Measurements from ENCODE around the gene BIRC6. TPM values are rescaled to one million over a fixed set of nuclear protein-coding genes. Genes with fewer than 3 reads are reported as not detected.

Gene BIRC6
- total and polyA plus RNA-seq, 8 donors: 71.6 to 94.6 (median 80.9) TPM

DNA sequence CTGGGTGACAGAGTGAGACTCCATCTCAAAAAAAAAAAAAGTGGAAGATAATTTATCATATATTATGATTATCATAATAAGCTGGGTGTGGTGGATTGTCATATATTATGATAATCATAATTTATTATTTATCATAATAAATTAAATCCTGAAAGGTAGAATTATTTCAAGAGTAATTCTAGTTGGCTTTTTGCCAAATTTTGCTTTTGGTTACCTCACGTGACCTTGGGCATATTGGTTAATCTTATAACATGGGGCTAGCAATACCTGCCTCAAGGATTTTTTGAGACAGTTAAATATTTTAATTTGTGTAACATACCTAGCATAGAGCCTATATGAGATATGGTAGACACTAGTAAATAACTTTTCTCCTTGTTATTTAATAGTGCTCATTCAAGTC lies 159.7 kb downstream of the BIRC6 start:
- Histone ChIP-seq H3K36me3 (peaks cover 0 to 87% of the 10 kb centered on the region in 2 donors), H3K4me1 (no peaks in the 10 kb centered on the region), H3K4me3 (no peak overlapping the region), H3K27ac (no peak overlapping the region), H3K27me3 (no peaks in the 10 kb centered on the region), H3K9me3 (no peaks in the 10 kb centered on the region)
- intact Hi-C loops (cut with DNase I): no loop called here
- TF ChIP-seq, protein P1, sequence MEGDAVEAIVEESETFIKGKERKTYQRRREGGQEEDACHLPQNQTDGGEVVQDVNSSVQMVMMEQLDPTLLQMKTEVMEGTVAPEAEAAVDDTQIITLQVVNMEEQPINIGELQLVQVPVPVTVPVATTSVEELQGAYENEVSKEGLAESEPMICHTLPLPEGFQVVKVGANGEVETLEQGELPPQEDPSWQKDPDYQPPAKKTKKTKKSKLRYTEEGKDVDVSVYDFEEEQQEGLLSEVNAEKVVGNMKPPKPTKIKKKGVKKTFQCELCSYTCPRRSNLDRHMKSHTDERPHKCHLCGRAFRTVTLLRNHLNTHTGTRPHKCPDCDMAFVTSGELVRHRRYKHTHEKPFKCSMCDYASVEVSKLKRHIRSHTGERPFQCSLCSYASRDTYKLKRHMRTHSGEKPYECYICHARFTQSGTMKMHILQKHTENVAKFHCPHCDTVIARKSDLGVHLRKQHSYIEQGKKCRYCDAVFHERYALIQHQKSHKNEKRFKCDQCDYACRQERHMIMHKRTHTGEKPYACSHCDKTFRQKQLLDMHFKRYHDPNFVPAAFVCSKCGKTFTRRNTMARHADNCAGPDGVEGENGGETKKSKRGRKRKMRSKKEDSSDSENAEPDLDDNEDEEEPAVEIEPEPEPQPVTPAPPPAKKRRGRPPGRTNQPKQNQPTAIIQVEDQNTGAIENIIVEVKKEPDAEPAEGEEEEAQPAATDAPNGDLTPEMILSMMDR (IDR thresholded peaks at IDR 0.05): no peak
- no peak for ATAC-seq
- peak in 1 of 4 donors; percentile 1 for DNase-seq

DNA sequence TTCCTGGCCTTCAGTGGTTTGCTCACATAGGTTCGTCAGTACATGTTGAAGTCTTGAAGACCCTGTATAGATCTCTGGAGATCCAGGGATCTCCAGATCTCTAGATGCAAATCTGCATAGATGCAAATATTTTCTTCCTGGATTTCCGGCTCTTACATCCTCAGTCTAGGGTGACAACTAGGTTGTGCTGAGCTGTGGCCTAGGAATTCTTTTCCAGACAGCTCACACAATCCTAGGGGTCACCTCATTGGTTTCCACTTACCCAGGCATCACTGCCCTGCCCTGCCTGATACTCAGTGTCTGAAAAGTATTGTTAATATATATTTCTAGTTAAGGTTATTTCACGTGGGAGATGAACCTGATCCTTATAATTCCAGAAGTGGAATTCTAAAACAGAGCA lies 165.9 kb downstream of the BIRC6 start:
- Histone ChIP-seq H3K27me3 (no peaks in the 10 kb centered on the region), H3K4me1 (no peaks in the 10 kb centered on the region), H3K4me3 (no peak overlapping the region), H3K36me3 (peaks cover 0 to 71% of the 10 kb centered on the region in 2 donors), H3K9me3 (no peaks in the 10 kb centered on the region), H3K27ac (no peak overlapping the region)
- intact Hi-C loops (cut with DNase I): no loop called here
- TF ChIP-seq, protein P1 (IDR thresholded peaks at IDR 0.05): no peak
- ATAC-seq (no peak), DNase-seq (no peak)

DNA sequence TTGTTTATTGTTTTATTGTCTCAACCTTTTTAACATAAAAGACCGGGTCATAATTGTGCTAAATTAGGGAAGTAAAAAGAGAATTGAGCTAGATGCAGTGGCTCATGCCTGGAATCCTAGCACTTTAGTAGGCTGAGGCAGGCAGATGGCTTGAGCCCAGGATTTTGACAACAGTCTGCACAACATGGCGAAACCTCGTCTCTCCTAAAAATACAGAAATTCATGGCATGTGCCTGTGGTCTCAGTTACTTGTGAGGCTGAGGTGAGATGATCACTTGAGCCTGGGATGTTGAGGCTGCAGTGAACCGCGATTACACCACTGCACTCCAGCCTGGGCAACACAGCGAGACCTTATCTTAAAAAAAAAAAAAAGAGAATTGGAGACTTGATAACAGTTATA lies 166.9 kb downstream of the BIRC6 start:
- Histone ChIP-seq H3K27me3 (no peaks in the 10 kb centered on the region), H3K27ac (no peak overlapping the region), H3K4me3 (no peak overlapping the region), H3K4me1 (no peaks in the 10 kb centered on the region), H3K9me3 (no peaks in the 10 kb centered on the region), H3K36me3 (peaks cover 0 to 71% of the 10 kb centered on the region in 2 donors)
- ATAC-seq (no peak), DNase-seq (no peak)
- intact Hi-C loops (cut with DNase I): no loop called here
- TF ChIP-seq, protein P1 (IDR thresholded peaks at IDR 0.05): no peak

DNA sequence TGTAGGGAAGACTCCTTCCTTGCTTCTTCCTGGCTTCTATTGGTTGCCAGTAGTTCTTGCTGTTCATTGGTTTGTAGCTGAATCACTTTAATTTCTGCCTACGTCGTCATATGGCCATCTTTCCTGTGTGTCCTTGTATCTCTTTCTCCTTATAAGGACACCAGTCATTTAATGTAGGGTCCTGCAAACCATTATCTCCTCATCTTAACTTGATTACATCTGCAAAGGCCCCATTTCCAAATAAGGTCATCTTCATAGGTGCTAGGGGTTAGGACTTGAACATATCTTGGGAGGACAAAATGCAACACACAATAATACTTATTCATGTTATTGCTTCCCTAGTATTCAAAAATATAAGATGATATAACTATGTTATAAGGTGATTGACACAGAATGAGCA lies 175.5 kb downstream of the BIRC6 start:
- TF ChIP-seq, protein P1 (IDR thresholded peaks at IDR 0.05): no peak
- no peak for DNase-seq
- no peak overlapping the region for H3K27ac ChIP-seq
- no peaks in the 10 kb centered on the region for H3K9me3 ChIP-seq
- H3K36me3 ChIP-seq: peaks cover 0 to 69% of the 10 kb centered on the region in 2 donors
- no peaks in the 10 kb centered on the region for H3K27me3 ChIP-seq
- no peak overlapping the region for H3K4me3 ChIP-seq
- H3K4me1 ChIP-seq: no peaks in the 10 kb centered on the region
- intact Hi-C loops (cut with DNase I): no loop called here
- no peak for ATAC-seq

DNA sequence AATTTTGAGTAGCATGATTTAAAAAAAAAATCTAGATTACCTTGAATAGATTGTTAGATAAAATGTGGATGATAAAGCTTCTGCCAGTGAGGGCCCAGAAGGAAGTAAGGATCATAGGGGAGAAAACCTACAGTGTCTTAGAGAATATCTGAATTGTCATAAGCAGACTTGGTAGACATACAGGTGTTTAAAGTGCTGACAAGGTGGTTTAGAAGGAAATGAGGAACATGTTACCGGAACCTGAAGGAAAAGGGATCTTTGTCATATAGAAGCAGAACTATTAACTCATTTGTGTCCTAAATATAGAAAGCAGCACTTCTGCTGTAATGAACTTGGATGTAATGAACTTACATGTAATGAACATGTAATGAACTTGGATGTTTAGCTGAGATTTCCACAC lies 176.1 kb downstream of the BIRC6 start:
- intact Hi-C loops (cut with DNase I): no loop called here
- TF ChIP-seq, protein P1 (IDR thresholded peaks at IDR 0.05): no peak

More for the DNA sequence above, 176.1 kb downstream of the BIRC6 start:
- DNase-seq: no peak
- Histone ChIP-seq H3K9me3 (no peaks in the 10 kb centered on the region), H3K36me3 (peaks cover 0 to 67% of the 10 kb centered on the region in 2 donors), H3K27me3 (no peaks in the 10 kb centered on the region), H3K27ac (no peak overlapping the region), H3K4me1 (no peaks in the 10 kb centered on the region), H3K4me3 (no peak overlapping the region)
- no peak for ATAC-seq
